ENCODE data around the gene OCRL.
"Not testable (repeated sequence)": the region's sequence is repeated elsewhere in the genome, so short reads cannot be mapped to it uniquely, and the experiment has no call there.

OCRL gene

DNA sequence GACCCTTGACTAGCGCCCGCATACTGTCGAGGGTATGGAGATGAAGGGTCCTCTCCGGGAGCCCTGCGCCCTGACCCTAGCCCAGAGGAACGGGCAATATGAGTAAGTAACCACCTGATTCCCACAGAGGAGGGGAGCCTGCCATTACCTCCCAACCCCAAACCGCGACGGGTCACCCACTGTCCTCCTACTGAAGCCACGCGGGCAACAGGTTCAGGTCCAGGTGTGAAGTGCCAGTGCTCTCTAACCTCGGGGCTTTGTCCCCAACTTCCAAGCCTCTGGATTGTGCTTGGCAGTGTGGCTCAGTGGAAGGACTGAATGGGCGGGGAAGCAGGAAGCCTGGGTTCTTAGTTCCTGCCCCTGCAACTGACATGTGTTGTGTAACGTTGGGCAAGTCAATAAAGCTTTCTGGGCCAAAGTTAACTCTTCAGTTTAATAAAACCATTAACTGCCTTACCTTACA lies 694 bp downstream of the OCRL start:
- DNase-seq = no peak

GRCh38 chrX:129544780-129545179 lies 4.7 kb downstream of the OCRL start:
- DNase-seq = no peak

- no peak for DNase-seq
Measured at GRCh38 chrX:129545408-129545807, 5.3 kb downstream of the OCRL start.

DNA sequence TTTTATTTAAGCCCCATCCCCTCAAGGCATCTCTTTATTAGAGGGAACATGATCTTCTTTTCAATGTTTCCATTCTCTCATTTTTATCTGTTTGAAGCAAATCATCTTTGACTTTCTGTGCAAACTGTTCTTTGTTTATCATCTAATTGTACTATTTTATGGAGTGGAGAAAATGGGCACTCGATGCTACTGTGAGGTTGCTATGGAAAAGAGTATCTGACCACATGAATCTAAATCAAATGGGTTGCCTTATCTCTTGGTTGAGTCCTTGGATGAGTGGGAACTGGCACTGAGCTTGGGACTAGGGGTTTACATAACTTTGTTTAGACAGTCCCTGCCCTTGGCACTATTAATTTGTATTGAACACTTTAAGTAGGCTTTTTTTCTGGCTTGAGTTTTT lies 9.1 kb downstream of the OCRL start:
- DNase-seq = no peak

GRCh38 chrX:129553619-129554288 lies 13.7 kb downstream of the OCRL start:
- no peak for DNase-seq

GRCh38 chrX:129554816-129555215 lies 14.8 kb downstream of the OCRL start:
- DNase-seq = not testable (repeated sequence)

DNA sequence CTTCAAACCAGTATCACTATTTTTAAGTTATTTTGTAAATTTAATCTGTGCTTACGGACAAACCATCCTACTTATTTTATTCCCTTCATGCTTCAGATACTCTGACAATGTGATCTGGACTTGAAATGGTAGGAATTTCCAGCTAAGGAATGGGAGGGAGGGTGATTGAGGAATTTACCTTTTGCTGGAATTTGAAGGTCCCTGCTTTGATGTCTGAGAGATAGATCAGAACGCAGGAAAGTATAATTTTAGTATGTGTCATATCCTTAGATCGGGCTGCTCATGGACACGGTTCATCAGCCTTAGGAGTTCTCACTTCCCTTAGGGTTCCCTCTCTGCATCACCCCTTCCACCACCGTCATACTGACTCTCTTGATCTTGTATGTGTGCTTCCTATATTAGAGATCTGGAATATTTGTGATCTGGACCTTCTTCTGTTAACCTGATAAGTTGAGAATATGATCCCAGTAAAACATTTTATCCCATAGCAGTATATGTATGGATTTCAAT lies 16.8 kb downstream of the OCRL start:
- DNase-seq = no peak

DNA sequence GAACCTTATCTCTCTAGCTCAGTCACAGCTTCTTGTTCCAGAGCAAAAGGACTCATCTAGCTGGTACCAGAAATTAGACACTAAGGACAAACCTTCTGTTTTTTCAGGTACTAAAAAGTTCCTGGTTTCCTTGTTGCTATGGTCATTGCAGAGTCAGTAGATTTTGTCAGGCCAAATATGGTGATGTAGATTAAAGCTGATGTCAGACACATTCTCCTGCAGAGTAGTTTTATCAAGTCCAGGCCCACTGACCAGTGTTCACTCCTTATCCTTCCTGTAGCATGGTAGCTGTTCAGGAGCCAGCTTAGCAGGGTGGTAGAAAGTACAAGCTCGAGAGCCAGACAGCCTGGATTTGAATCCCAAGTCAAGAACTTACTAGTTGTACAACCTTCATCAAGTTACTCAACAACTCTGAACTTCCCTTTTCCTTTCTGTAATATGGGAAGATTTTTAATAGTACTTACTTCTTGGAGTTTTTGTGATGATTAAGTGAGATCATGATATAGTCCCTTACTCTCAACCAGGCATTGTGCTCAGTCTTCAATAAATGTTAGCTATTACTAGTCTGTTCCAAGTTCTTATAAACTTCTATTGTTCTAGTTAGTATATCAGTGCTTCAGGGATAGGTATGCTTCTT lies 17.9 kb downstream of the OCRL start:
- DNase-seq = no peak

GRCh38 chrX:129559783-129560182 lies 19.7 kb downstream of the OCRL start:
- DNase-seq = no peak

DNA sequence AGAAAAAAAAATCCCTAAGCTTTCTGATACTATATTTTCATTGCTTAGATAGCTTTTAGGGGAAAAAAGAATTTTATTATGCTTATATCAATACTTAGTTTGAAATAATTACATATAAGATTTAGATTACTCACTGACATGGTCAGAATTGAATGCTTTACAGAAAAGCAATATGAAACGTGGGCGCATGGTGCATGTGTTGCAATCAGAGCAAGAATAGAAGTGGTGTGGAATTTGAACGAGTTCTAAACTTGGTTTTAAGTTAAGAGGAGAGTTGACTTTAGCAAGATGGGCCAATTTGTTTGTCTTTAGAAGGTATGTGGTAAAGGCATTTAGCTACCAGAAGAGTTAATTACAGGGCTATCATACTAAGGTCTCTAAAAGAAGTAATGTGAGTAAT lies 21.4 kb downstream of the OCRL start:
- no peak for DNase-seq

DNA sequence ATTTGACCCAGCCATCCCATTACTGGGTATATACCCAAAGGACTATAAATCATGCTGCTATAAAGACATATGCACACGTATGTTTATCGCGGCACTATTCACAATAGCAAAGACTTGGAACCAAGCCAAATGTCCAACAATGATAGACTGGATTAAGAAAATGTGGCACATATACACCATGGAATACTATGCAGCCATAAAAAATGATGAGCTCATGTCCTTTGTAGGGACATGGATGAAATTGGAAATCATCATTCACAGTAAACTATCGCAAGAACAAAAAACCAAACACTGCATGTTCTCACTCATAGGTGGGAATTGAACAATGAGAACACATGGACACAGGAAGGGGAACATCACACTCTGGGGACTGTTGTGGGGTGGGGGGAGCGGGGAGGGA lies 24.3 kb downstream of the OCRL start:
- DNase-seq = not testable (repeated sequence)

- DNase-seq = no peak
Measured at GRCh38 chrX:129565046-129565650, 25.1 kb downstream of the OCRL start.

- no peak for DNase-seq
Measured at GRCh38 chrX:129566073-129566472, 26.0 kb downstream of the OCRL start.

GRCh38 chrX:129568349-129568748 lies 28.3 kb downstream of the OCRL start:
- no peak for DNase-seq

- no peak for DNase-seq
Measured at GRCh38 chrX:129572422-129572821, 32.4 kb downstream of the OCRL start.

GRCh38 chrX:129573652-129574051 lies 33.6 kb downstream of the OCRL start:
- not testable (repeated sequence) for DNase-seq

DNA sequence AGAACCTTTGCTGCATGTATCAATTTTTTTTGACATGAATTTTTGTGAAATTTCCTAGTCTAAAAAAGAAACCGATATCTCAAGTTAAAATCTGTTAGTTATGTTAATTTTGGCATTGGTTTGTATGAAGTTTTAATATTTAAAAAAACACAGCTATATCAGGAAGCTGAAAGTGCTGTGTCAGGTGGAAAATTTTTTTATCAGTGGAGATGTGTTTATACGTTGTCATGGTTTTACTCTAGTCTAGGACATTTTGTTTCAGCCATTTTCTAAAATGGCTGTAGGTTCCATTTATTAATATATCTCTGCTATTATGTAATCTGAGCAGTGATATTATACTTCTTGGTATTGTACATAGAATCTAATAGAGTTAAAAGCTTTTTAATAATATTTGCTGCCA lies 34.2 kb downstream of the OCRL start:
- no peak for DNase-seq

DNA sequence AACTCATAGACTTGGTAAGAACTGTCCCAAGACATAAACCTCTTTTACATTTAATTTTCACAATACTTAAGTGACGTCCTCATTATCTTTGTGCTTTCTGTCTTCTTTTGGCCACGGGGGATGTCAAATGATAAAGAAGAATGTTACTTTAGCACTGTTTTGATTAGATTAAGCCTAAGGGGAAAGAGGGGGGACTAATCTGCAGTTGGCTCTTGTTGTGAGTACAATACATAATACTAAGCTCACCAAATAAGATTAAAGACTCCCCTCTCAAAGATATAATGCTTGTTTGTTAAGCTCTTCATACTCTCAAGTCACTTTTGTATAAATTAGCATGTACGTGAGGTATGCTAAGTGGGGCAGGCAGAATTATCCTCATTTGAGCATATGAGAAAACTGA lies 36.5 kb downstream of the OCRL start:
- no peak for DNase-seq

- no peak for DNase-seq
Measured at GRCh38 chrX:129577473-129577872, 37.4 kb downstream of the OCRL start.

GRCh38 chrX:129577877-129578276 lies 37.8 kb downstream of the OCRL start:
- DNase-seq = no peak

GRCh38 chrX:129581904-129582303 lies 41.8 kb downstream of the OCRL start:
- DNase-seq = no peak

- DNase-seq = no peak
Measured at GRCh38 chrX:129585167-129585566, 45.1 kb downstream of the OCRL start.

DNA sequence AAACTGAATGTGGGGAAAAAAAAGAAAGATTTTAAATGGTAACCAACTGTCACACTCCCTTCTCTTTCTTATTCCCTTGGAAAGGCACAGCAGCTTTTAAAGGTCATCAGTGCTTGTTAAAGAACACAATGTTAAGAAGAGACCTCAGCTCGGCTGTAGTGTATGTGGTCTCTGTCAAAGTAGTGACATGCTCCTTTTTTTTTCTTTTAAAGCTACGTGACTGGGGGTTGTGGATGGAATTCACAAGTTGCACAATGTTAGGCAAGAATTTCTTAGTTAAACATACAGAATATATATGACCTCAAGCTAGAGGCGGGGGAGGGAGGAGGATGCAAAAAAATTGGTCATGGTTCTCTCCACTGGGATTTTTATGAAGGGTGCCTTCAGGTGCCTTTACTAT lies 45.6 kb downstream of the OCRL start:
- DNase-seq = no peak

DNA sequence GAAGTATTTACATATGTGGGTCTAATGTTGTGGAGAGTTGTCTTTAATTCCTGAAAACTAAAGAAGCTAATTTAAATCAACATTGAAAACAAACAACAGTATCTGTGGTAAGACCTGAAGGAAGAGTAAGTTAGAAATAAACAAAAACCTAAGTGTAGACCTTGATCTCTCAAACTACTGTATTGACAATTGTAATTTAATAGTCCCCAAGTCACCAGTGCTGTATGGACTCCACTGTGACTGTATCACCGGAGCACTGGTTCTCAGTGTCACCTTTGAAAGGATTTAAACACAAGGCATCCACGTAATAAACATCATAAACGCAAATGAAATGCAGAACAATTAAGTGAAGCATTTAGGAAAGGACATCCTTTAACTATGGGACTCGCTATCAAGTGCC lies 46.4 kb downstream of the OCRL start:
- no peak for DNase-seq
